HL-60/S4 treated with phorbol 12-myristate 13-acetate at 8.2 ng/mL for 4 days and 3 days (cell line): ENCODE data around the gene NAA60.

Experiments used
- in situ Hi-C: fragments of 300-500 bp; cut with MboI; formaldehyde crosslinking; loops from 2 replicates; pipeline ENCODE4 v1.15.0; 2022; ENCODE audit warnings: low sequenced_read_pairs

NAA60 gene

GRCh38 chr16:3536271-3536731 is 92.8 kb downstream of the NAA60 start:
- in situ Hi-C loops, result no loop called here
